GM19240 (cell line): ENCODE measurements around the gene HTR1B.

ENCODE experiments used
- DNase-seq: peaks from one replicate; pipeline ENCODE4 v3.0.0; 2011; ENCODE audit warnings: low spot score; ENCODE audit not compliant: insufficient read length

The HTR1B gene, protein sequence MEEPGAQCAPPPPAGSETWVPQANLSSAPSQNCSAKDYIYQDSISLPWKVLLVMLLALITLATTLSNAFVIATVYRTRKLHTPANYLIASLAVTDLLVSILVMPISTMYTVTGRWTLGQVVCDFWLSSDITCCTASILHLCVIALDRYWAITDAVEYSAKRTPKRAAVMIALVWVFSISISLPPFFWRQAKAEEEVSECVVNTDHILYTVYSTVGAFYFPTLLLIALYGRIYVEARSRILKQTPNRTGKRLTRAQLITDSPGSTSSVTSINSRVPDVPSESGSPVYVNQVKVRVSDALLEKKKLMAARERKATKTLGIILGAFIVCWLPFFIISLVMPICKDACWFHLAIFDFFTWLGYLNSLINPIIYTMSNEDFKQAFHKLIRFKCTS

DNA sequence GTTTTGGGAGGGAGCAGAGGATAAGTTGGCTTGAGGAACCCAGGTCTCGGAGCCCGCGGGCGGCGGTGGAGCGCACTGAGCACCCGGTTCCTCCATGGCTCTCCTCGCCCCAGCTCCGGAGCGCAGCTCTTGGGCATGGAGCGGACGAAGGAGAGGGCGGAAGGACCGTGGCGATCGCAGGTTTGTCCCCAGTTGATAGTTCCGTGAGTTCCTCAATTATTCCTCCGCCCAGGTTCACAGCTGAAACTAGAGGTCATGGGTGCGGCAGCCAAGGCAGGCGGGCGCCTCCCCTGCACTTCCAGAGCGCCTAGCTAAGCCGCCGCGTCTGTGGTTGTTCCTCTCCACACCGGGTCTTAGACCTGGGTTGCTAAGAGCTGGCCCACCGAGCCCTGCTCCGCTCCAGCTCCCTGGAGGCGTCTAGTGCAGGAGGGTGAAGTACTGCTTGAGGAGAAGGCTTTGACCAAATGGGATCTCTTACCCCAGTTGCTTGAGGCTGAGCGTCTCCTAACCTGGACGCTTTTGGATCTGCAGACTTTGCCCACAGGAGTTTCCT, at the start of gene HTR1B:
HTR1B (minus strand) TSS at position 184 of the 553 bp plus-strand sequence; CDS start at position 96, 88 bp downstream.
- no peak for DNase-seq

DNA sequence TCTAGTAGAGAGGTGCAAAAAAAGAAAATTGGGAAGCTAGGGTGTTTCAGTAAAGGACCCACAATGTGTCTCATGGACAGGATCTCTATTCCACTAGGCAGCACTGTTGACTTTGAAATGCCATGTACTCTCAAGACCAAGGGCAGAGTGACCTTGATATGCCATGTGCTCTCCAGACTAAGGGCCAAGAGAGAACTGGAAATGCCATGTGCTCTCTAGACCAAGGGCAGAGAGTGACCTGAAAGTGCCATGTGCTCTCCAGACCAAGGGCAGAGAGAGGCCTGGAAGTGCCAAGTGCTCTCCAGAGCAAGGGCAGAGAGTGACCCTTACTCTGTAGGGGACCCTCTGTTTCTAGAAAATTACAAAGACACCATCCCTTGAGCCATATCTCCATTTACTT, 49.3 kb upstream of the HTR1B start:
- DNase-seq, result no peak

DNA sequence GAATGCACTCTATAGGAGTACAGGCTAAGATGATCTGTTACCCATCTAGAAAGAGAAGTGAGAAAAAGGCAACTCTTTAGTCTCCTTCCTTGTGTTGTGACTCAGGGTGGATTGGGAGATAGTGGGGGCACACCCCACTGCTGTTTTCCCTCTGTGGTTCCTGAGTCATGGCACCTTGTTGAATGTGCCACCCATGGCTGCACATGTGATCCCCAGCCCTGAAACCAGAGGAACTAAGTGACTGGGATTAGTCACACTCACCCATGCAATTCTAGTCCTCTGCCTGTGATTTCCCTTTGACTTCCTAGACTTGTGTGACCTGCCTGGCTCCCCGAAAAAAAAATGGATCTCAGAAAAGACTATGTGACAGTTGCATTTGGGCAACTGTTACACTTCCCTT, 48.6 kb upstream of the HTR1B start:
- no peak for DNase-seq

DNA sequence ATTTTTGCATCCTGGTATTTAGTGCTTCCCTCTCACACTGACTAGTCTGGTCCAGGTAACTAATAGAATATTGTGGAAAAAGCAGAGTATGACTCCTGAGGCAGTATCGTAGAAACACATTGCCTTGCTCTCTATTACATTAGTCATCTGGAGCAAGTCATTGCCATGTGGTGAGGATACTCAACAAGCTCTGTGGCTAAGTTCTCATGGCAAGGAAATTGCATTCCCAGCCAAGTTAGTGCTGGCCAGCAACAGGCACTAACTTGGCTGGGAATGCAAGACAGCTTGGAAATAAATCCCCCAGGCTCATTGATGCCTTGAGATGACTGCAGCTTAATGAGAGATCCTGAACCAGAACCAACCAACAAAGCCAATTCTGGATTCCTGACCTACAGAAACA, 39.7 kb upstream of the HTR1B start:
- DNase-seq, result no peak

DNA sequence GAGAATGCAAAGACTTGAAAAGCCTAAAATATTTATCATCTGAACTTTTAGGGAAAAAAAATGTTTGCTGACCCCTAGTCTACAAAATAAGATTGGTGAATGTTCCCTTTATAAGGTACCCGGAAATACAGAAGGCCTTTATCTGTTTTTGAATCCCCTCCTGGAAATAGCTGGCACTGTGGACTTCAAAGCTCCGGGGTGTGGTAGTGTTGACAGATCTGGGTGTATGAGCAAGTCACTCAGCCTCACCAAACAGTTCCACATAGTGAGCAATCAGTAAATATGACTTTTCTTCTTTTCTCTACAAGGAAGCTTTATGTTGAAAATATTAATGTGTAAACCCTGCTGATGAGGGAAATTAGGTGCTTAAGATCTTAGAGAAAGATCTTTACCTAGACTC, 29.2 kb upstream of the HTR1B start:
- DNase-seq, result no peak

DNA sequence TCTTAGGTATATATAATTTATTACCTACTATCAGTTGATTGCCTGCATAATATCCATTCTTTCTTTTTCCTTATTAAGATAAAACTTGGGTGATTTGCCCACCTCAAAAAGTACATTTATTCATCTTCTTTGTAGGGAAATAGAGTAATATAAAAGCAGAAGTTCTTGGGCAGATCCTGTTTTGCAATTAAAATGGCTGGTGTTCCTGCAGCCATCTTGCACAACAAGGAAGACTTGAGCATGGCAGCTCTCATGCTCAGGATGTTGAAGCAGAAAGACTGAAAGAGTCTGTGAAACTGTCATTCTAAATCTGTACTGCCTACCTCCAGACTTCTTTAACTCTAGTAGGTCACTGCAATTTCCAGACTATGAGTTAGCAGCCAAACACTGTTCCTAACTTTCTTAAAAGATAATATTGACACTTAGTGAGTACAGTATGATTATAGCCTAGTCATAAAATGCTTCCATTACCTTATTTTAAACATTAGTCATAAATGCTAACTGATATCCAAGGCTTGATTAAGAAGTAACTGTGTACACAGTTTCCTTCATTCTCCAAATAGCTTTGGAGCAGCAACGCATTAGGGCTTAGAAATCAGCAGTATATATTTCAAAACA, 24.6 kb upstream of the HTR1B start:
- no peak for DNase-seq

DNA sequence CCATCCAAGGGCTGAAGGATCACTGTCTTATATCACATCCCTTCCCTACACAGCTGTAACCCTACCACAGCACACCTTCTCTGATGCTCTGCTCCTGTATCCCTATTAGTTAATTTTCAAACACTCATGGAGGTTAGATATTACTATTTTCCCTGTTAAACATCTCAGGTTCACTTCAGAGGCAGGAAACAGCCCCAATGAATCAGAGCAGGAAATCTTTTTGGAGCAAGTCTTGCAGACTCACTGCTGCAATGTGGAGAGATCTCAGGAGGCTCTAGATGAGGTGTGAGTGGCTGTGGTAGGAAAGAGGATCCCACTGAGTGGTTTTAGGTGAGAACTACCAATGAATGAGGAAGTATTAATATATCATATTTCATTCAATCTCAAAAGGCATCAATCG, 19.7 kb upstream of the HTR1B start:
- no peak for DNase-seq

DNA sequence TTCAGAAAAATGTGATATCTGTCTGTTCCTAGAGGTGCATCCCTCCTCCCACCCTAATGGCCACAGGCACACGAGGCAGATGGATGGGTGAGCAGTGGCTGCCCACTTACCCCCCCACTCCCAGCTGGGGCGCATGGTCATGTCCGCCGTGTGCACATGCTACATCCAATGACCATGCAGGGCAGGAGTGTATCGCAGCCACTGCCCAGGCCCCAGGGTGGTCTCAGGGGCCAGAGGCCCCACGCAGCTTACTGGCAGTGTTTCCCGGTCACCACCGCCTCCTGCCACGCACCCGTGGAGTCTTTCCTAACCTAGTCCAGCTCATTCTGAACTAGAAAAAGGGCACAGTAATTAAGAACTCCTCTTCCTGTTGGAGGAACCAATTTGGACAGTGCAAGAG, 11.7 kb upstream of the HTR1B start:
- DNase-seq, result no peak

DNA sequence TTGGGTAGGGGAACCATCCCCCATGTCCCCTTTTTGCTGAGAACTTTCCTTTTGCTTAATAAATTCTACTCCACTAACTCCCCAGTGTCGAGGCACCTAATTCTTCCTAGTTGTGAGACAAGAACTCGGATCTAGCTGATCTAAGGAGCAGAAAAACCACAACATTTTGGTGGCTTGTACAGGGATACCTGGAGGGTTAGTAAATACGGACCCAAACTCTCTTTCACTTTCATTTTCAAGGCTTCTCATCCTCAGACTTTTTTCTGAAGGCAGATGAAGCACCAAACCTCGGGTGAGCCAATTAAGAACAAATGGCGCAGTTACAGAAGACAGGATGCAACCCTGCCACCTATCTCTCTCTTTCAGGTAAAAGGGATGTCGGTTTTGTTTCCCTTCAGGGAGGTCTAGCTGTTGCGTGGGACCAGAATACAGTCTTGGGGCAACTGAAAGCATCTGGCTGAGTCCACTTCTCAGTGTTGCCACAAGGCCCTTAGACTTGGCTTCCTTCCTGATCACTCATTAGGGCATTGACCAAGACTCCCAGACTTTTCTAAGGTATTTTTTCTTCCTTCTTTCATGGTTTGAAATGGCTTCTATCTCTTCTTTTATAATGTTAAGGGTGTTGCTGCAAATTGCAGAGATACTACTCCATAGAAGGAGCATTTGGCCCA, 11.1 kb upstream of the HTR1B start:
- no peak for DNase-seq

DNA sequence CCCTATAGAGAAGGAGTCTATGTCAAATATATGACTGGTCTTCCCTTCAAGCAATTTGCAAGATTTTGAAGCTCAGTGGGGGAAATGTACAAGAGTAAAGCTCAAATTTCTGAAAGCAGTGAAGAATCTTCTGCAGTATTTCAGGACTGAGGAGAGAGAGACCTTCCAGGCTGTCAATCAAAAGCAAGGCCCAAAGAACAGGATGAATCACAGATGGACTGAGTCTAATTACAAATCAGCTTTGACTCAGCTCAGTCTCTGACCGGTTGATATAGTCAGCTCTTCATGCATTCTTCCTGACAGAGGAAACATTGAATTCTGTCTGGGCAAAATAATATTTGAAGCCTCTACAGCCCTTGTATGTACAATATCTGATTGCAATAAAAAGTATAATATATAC, 7.7 kb upstream of the HTR1B start:
- no peak for DNase-seq

DNA sequence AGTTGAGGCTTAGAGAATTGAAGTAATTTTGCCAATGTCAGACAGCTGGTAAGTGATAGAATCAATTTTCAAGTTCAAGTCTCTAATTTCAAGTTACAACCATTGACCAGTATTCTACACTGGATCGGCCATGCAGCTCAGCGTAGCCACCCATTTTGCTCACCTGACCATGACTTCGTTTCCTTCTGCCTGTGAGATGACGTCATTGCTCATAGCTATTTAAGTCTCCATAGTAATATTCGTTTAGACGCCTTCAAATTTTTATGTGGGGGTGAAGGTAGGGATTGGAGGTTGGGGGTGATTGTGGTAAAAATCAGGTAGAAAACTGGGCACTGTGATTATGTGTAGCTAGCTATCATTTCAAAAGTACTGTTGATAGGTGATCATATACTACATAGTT, 5.6 kb upstream of the HTR1B start:
- no peak for DNase-seq

DNA sequence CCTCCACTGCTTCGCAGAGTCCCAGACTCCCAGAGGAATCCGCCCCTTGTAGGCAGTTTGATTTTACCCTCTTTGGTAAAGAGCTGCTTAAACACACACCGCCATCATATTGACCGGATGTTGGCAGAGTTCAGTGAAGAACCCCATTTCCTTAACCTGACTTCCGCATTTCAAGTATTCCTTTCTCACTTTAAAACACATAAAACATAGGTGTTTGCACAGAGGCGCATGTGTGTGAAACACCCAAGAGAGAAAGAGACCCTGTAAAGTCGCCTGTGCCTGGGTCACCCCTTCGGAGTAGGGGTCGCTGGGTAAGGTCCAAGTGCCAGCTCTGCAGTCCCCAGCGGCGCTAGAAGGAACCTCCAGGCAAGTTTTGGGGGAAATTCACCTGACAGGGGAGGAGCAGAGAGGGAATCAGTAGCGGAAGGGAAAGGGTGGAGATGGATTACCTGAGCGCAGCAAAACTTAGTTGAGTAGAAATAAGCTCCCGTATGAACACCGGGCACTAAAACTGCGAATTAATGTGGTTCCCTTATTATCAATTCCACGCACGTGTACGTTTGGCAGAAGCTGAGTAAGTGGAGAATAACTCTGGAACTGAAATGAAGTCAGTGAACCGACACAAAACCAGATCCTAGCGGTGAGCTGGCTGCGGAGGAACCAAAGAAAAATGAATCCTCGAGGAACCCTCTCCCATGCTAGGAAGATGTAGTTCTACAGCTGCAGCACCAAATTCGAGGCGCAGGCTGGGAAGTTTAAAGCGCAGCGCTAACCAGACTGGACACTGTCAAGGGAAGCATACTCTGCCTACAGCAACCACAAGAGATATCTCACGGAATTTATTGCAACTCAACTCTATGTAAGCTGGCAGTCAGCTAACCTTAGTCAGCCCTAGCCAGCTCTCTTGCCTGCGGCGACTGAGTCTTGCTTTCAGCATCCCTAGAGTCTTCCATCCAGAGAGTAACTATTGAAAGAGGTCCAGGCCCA, 3.5 kb upstream of the HTR1B start:
- DNase-seq, result no peak

DNA sequence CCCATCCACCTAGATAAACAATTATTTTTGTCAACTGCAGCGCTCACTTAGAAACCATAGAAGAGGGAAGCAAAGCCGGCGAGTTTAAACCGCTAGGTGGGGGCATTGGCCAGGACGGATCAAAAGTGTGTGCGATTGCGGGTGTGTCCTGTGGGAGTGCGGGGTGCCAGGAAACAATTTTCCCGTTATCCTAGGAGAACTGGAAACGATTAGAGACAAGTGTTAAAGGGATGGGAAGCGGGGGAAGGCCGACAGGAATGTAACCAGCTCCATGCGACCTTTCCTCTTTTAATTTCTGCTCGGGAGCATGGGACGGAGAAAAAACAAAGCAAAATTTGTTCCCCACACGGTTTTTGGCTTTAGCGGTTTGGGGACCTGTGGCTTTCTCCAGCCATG, 2.8 kb upstream of the HTR1B start:
- DNase-seq, result peak; percentile 18

DNA sequence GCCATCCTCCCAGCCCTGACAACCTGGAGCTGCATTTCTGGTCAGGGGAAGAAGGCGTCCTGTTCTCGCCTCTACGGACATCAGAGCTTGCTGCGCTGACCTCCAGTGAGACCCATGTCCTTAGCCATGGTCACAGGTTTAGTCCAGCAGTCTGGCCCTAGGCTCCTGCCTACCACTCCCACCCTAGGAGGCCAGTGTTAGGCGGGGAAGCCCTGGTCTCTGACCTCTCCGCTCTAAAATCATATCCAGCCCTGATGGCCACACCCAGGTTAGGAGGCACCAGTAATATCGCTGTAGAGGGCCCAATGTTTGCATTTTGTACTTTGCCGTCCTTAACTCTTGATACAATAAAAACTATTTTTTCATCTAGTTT, 1.2 kb upstream of the HTR1B start:
- no peak for DNase-seq

DNA sequence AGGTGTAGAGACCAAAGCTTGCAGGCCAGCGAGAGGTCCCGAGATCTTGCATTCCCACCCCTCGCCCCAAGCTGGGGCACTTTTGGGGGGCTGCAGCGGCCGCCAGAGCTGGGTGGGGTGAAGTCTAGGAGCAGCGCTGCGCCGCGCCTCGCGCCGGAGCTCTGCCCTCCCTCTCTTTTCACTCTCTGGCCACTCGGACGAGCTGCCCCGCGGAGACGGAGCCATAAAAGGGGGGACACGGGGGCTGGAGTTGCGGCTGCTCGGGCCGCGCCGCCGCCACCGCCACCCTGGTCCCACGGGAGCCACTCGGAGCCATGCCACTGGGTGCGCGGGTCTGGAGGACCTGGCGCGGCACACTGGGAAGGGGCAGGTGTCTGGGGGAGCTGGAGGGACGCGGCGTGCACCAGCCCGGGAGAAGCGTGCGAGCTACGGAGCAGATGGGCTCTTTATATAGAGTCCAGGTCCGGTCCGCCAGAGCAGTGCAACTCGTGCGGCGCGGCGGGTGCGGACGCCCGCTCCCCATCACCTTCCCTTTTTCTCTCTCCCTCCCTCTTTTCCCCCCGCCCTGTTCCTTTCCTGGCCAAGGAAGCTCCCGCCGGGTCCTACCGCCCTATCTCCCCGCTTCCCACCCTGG, 687 bp upstream of the HTR1B start:
- DNase-seq, result no peak

DNA sequence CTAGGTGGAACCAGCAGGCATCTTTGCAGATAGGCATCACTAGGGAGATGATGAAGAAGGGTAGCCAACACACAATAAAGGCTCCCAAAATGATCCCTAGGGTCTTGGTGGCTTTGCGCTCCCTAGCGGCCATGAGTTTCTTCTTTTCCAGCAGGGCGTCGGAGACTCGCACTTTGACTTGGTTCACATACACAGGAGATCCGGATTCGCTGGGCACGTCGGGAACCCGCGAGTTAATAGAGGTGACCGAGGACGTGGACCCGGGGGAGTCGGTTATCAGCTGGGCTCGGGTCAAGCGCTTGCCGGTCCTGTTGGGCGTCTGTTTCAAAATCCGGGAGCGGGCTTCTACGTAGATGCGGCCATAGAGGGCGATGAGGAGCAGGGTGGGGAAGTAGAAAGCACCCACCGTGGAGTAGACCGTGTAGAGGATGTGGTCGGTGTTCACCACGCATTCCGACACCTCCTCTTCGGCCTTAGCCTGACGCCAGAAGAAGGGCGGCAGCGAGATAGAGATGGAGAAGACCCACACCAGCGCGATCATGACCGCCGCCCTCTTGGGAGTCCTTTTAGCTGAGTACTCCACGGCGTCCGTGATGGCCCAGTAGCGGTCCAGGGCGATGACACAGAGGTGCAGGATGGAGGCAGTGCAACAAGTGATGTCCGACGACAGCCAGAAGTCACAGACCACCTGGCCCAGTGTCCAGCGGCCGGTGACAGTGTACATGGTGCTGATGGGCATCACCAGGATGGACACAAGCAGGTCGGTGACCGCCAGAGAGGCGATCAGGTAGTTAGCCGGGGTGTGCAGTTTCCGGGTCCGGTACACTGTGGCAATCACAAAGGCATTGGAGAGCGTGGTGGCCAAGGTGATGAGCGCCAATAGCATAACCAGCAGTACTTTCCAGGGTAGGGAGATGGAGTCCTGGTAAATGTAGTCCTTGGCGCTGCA, 658 bp downstream of the HTR1B start:
- DNase-seq, result no peak

DNA sequence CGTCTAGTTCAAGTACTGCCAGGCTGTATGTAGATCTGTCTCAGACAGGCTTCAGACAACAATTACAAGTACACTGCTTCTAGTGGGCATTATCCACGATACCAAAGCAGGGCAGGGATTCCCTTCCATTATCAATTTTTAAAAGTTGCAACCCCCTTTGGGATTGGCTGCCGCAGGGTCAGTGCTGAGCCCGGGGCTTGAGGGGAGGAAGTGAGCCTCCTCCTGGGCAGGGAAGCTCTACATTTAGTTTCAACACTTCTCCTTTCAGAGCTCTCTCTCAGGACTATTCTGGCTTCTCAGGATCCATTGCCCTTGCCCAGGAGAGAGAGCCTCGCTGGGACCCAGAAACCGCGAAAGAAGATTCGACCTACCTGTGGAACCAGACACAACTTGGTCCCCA, 1.5 kb downstream of the HTR1B start:
- no peak for DNase-seq

DNA sequence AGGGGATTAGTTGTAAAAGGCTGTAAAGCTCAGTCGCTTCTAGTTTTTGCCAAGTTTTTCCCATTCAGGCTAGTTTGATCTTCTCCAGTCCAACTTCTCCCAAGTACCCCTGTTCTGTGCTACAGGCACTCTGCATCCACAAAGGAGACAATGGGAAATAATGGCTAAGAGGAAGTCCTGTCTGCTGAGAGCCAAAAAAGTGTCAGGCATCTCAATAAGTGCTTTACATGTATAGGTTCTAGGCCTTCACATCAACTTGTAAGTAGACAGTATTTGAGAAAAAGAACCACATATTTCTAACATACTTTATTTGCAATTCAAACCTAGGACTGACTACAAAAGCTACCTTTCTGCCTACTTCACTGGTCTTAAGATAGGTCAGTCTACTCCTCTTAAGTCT, 4.9 kb downstream of the HTR1B start:
- DNase-seq, result no peak

DNA sequence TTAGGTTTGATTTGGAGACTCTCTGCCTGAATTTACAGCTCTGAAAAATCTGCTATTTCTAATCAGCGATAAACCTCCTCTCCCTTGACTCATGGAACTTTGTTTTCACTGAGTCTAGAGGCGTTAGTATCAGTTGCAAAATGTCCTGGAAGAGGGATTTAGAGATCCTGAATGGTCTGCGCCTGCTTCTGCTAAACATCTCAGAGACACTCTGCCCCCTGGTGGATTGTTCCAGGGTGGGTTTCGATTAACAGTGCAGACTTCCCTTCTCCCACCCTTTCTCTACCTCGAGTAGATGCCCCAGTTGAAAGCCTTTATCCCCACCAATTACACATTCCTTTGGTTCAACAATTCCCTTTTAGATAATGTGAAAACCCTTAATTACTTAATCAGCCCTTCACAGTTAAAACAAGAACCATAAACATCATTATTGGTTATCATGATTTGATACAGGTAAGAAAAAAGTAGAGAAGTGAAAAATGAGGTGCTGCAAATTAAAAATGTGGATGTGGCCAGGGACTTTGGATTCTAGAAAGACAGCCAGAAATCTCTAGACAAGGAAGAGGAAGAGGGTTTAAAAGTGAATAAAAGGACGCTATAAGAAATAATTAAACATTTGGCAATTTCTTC, 5.5 kb downstream of the HTR1B start:
- peak; percentile 38 for DNase-seq
